HCT116 (cell line): ENCODE results near the gene PPM1B.

Source experiments
- FOSL1 ChIP-seq: IDR thresholded peaks from 2 replicates; pipeline ENCODE4 v1.6.1; 2012; ENCODE audit warnings: low read depth
- SP1 ChIP-seq: IDR thresholded peaks from 2 replicates; pipeline ENCODE4 v1.6.1; 2012; ENCODE audit warnings: low read depth
- TF ChIP-seq, protein P1 (sequence below), 3 experiments: fragments of 200-600 bp in 1 of 3; sonication (generic) in 1 of 3; IDR thresholded peaks in 2 of 3; conservative IDR thresholded peaks in 1 of 3; 2 replicates each; pipeline ENCODE4 v1.5.1; 2012 to 2017; ENCODE audit warnings: low read depth in 2 of 3, low read length in 2 of 3, antibody characterized with exemption in 1 of 3, borderline replicate concordance in 1 of 3, control low read depth in 1 of 3, mild to moderate bottlenecking in 1 of 3, mixed read lengths in 1 of 3, mixed run types in 1 of 3, moderate library complexity in 1 of 3; ENCODE audit not compliant: insufficient read depth in 1 of 3

DNA sequence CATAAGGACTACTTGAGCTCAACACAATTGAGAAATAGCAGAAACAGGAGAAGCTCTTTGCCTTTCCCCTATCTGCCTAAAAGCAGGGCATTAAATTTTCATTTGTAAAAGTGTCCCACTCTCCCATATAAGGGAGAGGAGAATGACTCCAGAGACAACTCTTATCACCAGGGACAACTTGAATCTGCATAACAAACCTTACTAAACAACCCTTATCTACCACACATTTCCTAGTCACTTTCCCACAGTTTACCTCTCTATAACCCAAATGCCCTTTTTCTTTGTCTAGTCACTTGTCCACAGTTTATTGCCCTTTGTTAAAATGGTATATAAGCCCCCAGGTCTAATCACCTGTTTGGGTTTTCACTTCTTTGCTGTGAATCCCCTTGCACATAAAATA lies 37.5 kb upstream of the PPM1B start:
- TF ChIP-seq, protein P1, sequence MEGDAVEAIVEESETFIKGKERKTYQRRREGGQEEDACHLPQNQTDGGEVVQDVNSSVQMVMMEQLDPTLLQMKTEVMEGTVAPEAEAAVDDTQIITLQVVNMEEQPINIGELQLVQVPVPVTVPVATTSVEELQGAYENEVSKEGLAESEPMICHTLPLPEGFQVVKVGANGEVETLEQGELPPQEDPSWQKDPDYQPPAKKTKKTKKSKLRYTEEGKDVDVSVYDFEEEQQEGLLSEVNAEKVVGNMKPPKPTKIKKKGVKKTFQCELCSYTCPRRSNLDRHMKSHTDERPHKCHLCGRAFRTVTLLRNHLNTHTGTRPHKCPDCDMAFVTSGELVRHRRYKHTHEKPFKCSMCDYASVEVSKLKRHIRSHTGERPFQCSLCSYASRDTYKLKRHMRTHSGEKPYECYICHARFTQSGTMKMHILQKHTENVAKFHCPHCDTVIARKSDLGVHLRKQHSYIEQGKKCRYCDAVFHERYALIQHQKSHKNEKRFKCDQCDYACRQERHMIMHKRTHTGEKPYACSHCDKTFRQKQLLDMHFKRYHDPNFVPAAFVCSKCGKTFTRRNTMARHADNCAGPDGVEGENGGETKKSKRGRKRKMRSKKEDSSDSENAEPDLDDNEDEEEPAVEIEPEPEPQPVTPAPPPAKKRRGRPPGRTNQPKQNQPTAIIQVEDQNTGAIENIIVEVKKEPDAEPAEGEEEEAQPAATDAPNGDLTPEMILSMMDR (IDR thresholded peaks at IDR 0.05 in 2 of 3, conservative IDR thresholded peaks at IDR 0.05 in 1 of 3; ENCODE audit: borderline replicate concordance in 1 of 3, insufficient read depth in 1 of 3, low read depth in 2 of 3, low read length in 2 of 3) = no peak
- TF ChIP-seq SP1 (no peak), FOSL1 (no peak)
